ENCODE measurements around the gene PSMD11. TPM values are rescaled to one million over a fixed set of nuclear protein-coding genes. Genes with fewer than 3 reads are reported as not detected.

Gene PSMD11
- total and polyA plus RNA-seq, 2 of the 8 experiments (the other 6 are each of a cell fraction or from before 2014, with no cell fraction given), result 68.4 to 171 TPM

- Histone ChIP-seq H3K23me2 (ENCODE audit: low read depth, low read length) (peaks cover 2% of the 10 kb centered on the region; the same call in 1 of the 2 replicates), H4K5ac (ENCODE audit: insufficient read length, low read depth, low read length) (no peak overlapping the region), H4K8ac (ENCODE audit: extremely low read depth, insufficient read depth, low read length) (no peak overlapping the region), H4K91ac (replicated peaks; ENCODE audit: insufficient read length, low read length) (no peak overlapping the region), H3K4me2 (ENCODE audit: insufficient read depth in 1 of 2, low read depth in 2 of 2, low read length in 2 of 2) (no peak overlapping the region), H3K9ac (replicated peaks in 1 of 4; ENCODE audit: extremely low read depth in 1 of 4, low read depth in 3 of 4, low read length in 3 of 4) (no peak overlapping the region), H2BK120ac (replicated peaks; ENCODE audit: low read depth, low read length) (no peak overlapping the region), H3K4me1 (replicated peaks in 1 of 4; ENCODE audit: control insufficient read depth in 3 of 4, insufficient read depth in 4 of 4, low read length in 3 of 4) (peaks cover 0 to 2% (median 0%) of the 10 kb centered on the region in 4 experiments; a peak in 2 of 7 replicates), H3K56ac (replicated peaks; ENCODE audit: insufficient read length, low read depth, low read length) (no peak overlapping the region), H3K4ac (replicated peaks; ENCODE audit: insufficient read length, low read depth, low read length) (no peak overlapping the region), H2BK12ac (ENCODE audit: low read depth, low read length) (no peak overlapping the region), H3K27me3 (replicated peaks in 1 of 4; ENCODE audit: control insufficient read depth in 3 of 4, extremely low read depth in 1 of 4, insufficient read depth in 3 of 4, low read length in 3 of 4) (no peaks in the 10 kb centered on the region), H2AFZ (ENCODE audit: low read length) (no peak overlapping the region), H3K9me3 (ENCODE audit: insufficient read depth in 2 of 2, low read depth in 1 of 2, low read length in 1 of 2) (no peaks in the 10 kb centered on the region), H3K14ac (ENCODE audit: insufficient read length) (no peak overlapping the region), H3K79me2 (ENCODE audit: control insufficient read depth in 1 of 2, insufficient read depth in 2 of 2, low read length in 2 of 2) (no peaks in the 10 kb centered on the region), H3K4me3 (ENCODE audit: extremely low read depth in 1 of 4, insufficient read depth in 2 of 4, low read depth in 3 of 4, low read length in 4 of 4) (no peak overlapping the region), H2BK20ac (ENCODE audit: low read length) (no peak overlapping the region), H2AK5ac (ENCODE audit: low read depth, low read length) (no peak overlapping the region), H3K36me3 (ENCODE audit: control insufficient read depth in 2 of 4, insufficient read depth in 4 of 4, low read length in 3 of 4) (no peaks in the 10 kb centered on the region), H2BK15ac (ENCODE audit: low read length) (no peak overlapping the region), H3K23ac (ENCODE audit: insufficient read length) (no peak overlapping the region), H2BK5ac (ENCODE audit: low read depth, low read length) (no peak overlapping the region), H3K79me1 (ENCODE audit: low read depth, low read length) (no peaks in the 10 kb centered on the region), H3K27ac (ENCODE audit: low read depth, low read length) (no peak overlapping the region), H4K20me1 (replicated peaks in 1 of 2; ENCODE audit: control insufficient read depth in 1 of 2, insufficient read depth in 2 of 2, low read length in 2 of 2) (no peaks in the 10 kb centered on the region), H3K18ac (ENCODE audit: extremely low read depth, low read length) (no peak overlapping the region)
- DNase-seq (ENCODE audit: low read depth in 1 of 2, low spot score in 2 of 2), result no peak
- ChIA-PET POLR2A (ENCODE audit: partially characterized antibody) (interaction anchor here (1.2 kb wide), 1 partner anchor 11 kb away, joined by 4 read pairs; no protein-coding TSS in a partner anchor), CTCF (ENCODE audit: partially characterized antibody) (interaction anchor here (0.6 to 0.8 kb wide), 3 partner anchors 8 to 130 kb away, joined by 3 read pairs; no protein-coding TSS in a partner anchor)
- FAIRE-seq, result no peak
- 97% methylated on average over 7 of the region's 7 CpGs; no CpG with 5 or more reads in 1 of the 2 experiments for WGBS, 2 experiments (ENCODE audit: extremely low coverage in 1 of 2, insufficient coverage in 1 of 2, insufficient read length in 1 of 2, insufficient replicate concordance in 2 of 2, low coverage in 1 of 2, low lambda C conversion rate in 2 of 2, missing lambda C conversion rate in 1 of 2)
- TF ChIP-seq FOSL1 (IDR thresholded peaks at IDR 0.05; ENCODE audit: insufficient read depth, low read depth, low read length), result no peak
Observed at GRCh38 chr17:32528825-32529224, 84.5 kb downstream of the PSMD11 start.
